ENCODE measurements around the gene HSBP1L1.

The HSBP1L1 gene

DNA sequence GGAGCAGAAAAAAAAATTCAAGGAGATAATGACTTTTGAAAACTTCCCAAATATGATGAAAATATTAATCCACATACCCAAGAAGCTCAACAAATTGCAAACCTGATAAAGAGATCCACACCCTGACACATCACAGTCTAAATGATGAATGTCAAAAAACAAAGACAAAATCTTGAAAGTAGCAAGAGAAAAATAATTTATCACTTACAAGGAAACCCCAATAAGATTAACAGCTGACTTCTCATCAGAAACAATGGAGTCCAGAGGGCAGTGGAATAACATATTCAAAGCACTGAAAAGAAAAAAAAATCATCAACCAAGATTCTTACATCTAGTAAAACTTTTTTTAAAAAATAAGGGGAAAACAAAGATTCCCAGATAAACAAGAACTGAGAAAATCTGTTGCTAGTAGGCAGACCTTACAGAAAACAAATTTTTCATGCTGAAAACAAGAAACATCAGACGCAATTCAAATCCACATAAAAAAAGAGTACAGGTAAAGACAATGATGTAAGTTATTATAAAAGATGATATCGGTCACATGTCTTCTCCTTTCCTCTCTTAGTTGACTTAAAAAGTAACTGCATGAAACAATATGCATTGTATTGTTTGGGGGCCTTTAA, 34.3 kb upstream of the HSBP1L1 start:
- DNase-seq, result no peak

DNA sequence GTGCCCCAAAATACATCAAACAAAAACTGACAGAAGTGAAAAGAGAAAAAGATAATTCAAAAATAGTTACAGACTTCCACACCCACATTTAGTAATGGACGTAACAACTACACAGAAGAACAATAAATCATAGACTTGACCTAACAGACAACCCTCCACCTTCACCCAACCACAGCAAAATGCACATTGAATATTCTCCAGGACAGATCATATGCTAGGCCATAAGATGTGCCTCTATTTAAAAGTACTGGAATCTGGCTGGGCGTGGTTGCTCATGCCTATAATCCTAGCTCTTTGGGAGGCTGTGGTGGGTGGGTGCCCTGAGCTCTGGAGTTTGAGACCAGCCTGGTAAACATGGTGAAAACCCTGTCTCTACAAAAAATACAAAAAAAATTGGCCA, 33.0 kb upstream of the HSBP1L1 start:
- DNase-seq, result no peak

DNA sequence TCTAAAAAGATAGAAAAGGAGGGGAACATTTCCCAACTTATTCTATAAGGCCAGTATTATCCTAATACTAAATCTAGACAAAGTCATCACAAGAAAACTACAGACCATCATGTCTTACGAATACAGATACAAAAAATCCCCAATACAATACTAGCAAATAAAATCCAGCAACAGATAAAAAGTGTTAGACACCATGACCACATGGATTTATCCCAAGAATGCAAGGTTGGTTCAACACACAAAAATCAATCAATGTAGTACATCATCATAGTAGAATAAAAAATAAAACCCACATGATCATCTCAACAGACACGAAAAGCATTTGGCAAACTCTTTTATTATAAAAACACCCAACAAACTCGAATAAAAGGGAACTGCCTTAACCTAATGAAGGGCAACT, 31.5 kb upstream of the HSBP1L1 start:
- no peak for DNase-seq

DNA sequence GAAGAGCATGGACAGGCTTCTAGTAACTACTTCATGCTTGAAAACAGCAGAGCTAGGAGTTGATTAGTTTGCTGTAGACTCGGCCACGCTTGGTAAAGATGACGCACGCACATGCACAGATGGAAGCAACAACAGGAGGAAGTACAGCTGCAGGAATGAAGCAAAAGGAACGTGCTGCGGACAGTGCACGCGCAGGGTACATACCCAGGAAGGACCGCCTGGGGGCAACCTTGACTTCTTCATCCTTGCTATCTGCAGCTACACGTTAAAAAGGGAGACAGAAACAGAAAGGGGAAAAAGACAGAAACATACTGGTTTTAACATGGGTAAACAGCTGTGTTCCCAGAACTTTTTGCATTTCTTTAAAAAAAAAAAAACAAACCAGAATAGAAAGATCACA, 30.7 kb upstream of the HSBP1L1 start:
- no peak for DNase-seq

DNA sequence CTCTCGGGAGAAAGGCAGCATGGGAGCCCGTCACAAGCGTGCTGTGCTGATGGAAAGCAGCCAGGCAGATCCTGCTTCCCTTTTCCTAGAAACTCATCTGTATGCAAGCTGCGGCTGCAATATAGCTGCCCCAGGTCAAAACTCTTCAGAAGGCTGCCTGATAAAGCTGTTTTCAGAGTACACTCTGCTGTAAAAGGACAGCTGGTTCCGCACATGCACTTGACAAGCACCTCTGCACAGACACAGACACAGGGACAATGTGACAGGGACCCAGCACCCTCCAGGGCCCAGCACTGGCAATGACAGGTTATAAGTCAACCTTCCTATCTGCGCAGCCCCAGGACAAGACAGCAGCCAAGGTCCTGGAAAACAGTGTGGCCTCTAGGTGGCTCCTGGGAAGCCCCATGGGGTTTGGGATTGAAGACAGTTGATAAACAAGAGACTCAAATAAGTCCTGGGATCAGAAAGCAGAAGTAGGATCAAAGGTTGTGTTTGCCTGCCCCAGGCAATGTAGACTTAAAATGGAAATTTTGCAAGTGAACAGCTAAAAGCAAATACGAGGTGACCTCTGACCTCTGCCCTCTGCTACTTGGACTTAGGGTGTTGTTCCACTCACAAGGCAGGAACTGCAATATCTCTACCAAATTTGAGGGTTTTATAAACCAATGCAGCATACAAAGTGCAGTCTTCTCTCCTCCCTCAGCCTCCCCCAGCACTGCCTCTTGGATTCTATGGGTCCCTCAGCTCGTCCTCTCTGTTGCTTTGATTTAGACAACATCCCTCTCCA, 29.9 kb upstream of the HSBP1L1 start:
- no peak for DNase-seq

DNA sequence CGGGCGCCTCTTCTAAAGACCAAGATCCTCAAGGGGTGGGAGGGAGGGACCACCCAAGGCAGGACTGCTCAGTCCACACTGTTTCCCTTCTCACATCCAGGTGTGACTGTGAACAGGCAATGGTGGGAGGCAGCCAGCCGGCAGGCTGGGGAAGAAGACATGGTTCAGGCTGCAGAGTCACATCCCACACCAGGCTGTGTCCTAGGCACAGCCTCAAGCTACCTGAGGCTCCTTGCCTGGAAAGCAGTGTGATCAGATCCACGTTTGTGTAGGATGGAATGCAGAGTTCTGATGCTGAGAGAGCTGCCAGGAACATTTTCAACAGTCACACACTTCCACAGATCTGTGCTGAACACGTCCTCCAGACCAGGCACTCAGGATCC, 29.4 kb upstream of the HSBP1L1 start:
- DNase-seq, result no peak

DNA sequence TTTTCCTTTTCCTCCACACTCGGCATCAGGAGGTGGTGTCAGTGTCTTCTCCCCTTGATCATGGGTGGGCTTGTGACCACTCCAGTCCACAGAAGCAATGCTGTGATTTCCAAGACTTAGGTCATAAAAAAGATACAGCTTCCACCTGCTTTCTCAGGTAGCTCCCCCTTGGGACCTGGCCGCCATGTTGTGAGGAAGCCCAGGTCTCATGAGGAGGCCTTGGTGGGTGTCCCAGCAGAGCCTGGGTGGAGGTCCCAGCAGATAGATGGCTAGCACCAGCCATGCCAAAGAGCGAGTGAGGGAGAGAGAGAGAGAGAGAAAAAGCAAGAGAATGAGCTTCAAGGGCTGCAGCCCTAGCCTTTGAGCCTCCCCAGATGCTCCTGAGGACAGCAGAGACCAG, 28.9 kb upstream of the HSBP1L1 start:
- no peak for DNase-seq

DNA sequence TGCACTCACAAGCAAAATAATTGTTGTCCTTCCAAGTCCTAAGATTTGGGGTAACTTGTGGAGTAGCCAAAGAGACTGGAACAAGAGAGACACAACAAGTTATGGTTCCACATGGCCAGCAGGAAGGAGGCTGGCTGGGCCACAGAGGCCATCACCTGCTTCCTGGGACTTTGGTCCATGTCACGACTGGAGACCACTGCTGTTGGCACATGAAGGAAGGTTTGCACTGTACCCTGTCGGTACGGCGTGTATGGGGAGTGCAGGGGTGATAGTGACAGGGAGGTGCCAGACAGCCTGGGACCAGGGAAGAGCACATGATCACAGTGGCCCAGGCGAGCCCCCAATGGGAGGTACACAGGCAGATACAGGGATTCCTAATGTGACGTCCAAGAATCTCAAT, 28.5 kb upstream of the HSBP1L1 start:
- DNase-seq, result no peak

DNA sequence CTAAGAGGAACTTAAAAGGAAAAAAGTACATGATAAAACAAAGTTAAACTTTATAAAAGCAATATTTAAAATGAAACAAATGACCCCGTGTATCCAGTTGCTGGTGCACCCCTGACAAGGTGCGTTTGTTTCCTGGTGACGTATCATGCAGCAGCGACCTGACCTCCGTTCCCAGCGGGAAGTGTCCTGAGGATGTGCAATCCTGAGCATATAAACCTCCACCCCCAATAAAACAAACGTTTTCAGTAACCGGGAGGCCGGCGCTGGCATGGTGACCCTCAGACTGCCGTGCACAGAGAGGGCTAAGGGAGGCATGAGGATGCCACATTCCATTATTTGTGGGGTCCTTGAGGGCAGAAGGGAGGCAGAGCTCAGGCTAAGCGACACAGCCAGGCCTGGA, 27.8 kb upstream of the HSBP1L1 start:
- DNase-seq, result no peak

DNA sequence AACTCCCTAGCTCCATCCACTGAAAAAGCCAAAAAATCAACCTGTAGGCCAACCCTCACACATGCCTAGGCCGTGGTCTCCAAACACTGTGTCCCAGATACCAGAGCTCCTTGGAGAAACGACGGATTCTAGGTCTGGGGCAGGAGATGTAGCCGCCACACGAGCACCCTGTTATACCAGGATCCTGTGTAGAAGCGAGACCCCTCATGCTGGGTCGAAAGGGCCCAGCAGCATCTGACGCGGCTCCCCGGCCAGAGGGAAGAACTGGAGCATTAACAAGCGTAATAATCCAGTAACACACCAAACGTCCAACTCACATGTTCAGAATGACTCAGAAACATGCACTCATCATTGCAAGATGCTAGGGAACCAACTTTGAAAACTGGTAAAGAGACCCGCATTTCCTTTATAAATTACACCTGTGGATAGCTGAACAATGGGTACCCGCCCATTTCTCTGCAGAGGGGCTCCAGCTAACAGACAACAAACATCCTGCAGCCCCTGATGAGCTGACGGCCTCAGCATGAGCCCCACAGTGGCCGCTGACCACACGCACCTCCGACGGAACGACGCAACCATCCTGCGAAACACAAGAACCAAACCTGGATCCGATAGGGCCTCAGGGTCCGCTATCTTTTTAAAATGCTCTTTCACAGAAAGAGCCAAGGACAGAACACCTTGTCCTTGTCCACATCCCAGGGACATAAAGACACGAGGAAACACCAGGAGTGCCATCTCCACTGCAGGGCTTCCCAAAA, 27.2 kb upstream of the HSBP1L1 start:
- no peak for DNase-seq

DNA sequence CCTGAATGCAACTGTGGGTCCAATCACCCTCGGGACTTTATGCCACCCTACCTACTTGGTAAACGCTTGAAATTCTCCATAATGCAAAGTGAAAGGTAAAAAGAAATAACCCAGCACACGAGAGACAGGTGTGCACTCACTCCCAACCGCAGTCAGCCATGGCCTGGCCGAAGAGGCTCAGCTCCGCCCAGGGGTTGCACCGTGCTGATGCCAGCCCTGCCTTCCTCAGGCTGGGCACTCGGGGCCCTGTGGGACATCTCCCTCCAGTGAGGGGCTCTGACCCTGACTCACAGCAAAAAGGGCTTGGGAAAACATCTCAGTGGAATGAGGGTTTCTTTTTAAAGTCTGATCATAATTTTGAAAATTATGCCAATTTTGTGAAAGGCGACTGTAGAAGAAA, 26.2 kb upstream of the HSBP1L1 start:
- no peak for DNase-seq

DNA sequence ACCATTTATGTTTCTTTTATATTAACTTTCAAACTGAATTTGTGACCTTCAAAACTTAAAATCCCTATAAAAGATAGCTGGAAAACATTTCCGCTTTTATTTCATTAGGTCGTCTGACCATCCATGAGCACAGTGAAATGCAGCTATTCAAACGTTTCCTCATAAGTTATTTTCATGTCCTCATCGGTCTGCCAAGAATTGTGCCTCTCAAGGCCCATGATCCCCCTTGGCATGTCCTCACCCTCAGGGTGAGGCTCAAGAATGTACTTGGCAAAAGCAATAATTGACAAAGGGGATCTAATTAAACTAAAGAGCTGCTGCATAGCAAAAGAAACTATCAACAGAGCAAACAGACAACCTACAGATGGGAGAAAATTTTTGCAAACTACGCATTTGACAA, 25.3 kb upstream of the HSBP1L1 start:
- no peak for DNase-seq

DNA sequence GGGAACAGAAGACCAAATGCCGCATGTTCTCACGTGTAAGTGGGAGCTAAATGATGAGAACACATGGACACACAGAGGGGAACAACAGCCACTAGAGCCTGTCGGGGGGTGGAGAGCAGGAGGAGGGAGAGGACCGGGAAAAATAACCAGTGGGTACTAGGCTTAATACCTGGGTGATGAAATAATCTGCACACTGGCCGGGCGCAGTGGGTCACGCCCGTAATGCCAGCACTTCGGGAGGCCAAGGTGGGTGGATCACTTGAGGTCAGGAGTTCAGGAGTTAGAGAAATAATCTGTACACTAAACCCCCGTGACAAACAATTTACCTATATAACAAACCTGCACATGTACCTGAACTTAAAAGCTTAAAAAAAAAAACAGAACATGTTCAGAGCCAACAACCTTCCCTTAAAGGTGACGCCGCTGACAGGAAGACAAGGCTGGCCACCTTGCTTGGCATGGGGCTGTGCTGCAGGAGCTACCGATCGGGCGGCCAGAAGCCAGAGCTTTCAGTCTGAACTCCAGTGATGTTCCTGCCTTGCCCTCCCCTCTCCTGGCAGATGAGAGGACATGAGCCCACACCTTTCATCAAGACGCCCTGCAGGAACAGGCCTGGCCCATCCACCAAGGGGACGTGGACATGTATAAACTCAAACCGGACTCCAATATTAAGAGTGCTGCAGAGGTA, 24.2 kb upstream of the HSBP1L1 start:
- no peak for DNase-seq

DNA sequence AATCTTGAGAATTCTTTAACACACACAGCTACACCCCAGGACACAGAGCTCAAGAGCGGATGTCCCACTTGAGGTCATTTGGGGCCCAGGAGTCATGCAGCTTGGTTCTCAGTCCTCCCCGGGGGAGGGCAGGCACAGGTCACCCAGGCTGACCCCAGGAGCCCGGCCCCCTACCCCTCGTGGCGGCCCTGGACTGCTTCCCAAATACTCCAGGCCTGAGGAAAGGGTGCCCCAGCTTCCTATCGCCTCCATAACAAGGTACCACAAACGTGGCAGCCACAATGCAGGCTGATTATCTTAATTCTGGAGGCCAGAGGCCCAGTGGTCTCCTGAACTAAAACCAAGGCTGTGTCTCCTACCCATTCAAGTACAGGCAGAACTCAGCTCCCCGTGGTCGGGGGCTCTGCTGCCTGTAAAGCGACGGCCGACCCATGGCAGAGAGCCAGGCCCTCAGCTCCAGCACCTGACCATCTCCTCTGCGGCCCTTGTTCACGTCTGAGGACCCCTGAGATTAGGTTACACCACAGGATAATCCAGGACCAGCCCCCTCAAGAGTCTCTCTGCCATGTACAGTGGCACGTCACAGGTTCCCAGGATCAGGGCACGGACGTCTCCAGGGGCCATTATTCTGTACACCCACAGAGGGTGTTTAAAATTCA, 23.5 kb upstream of the HSBP1L1 start:
- no peak for DNase-seq

DNA sequence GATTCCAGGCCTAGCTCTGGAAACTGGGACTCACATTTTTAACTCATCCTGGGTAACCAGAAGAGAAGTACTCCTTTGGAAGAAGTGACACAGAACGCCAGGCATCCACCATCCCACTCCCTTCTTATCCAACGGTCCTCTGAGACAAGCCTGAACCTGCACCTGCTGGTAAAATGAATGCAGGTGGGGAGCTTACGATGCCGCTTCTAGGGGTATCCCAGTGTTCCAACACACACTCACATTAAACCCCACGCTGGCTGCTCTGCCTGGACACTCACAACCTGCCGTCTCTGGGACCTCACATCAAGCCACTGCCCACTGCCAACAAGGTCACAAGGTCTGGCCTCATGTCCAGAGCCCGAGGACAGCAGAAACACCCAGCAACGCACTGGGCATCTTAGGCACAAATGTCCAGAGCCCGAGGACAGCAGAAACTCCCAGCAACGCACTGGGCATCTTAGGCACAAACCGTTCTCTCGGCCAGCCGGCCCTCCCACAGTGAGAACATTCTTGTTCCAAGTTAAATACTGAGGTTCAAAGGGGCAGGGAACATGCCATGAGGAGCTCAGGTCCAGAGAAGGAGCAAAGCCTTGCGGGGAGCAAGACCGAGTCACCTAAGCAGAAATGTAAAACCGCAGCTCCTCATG, 22.8 kb upstream of the HSBP1L1 start:
- DNase-seq, result no peak

DNA sequence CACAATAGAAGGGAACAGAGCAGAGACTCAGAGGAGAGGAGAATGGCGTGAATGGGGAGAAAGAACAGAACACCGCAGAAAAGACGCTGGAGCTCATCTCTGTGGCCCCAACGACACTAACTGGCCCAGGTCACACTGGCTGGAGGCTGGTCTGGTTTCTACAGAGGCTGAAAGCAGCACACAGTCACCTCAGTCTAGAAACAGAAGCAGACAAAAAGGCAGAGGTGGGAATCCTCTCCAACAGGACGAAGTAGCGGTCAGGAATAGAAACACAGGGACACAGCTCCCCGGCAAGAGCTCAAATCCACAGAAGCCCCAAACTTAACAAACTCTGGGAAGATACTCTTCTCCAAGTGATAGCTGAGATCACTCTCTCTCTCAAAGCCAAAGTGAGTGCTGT, 22.2 kb upstream of the HSBP1L1 start:
- no peak for DNase-seq

DNA sequence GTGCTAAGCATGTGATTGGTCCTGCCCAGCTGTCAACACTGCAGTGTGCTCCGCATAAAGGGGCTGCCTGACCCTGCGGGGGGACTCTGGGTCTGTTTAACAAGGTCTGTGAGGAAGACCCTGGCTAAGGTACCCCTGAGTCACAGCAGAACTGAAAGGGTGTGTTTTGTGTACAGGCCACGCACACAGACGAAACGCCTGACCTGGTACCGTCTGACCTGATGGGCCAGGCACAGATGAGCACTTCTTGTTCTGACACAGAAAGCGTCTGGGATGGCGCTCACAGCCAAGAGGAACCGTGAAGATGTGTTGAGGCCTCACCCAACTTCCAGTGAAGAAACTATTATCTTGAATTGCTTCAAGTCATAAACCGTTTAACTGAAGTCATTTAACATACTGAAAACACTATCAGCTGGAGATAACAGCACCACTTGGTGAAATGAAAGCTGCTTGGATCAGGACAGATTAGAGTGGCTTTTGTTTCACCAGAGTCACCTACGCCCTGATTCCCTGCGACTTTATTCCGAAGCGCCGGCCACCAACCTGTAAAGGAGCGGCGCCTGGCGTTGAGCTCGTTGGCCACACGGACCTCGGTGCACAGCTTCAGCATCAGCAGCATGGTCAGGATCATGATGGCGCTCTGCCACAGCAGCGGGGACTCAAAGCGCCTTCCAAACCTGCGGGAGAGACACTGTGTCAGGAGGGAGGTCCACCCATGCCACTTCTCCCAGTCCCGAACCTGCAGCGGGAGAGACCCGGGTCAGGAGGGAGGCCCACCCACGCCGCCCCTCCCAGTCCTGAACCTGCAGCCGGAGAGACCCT, 21.4 kb upstream of the HSBP1L1 start:
- DNase-seq, result no peak

DNA sequence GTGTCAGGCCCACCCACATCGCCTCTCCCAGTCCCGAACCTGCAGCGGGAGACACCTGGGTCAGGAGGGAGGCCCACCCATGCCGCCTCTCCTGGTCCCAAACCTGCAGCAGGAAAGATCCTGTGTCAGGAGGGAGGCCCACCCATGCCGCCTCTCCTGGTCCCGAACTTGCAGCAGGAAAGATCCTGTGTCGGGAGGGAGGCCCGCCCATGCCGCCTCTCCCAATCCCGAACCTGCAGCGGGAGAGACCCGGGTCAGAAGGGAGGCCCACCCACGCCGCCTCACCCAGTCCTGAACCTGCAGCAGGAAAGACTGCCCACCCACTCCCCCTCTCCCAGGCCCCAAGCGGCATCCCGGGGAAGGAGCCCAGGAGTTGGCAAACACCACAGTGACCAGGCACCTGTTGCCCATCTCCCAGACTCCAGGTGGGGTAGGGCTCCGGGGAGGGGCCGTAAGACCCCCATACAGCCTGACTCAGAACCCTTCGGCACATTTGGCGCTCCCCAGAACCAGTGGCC, 20.8 kb upstream of the HSBP1L1 start:
- DNase-seq, result no peak

DNA sequence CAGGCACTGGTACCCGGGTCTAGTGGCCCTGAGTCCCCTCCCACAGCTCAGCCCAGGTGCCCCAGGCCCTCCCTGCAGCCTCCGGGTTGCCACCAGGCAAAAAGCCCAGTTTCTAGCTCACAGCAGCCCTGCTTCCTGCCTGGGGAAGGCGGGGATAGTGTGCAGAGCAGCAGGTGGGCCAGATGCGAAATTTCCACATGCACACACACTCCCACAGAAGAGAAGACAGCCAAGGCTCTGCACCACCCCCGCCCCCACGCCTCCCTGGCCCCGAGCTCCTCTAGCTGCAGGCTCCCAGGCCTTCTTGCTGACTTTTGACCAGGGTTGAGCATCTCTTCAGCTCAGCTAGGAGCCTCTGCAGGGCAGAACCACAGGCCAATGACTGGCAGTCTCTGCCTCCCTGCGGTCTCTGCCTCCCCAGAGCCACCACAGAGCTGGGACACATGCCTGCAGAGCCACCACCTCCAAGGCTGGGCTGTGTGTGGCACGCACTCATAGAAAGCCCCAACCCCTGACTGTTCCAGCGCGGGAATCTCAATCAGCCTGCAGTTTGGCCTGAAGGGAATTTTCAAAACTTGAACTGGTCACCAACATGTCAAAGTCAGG, 20.2 kb upstream of the HSBP1L1 start:
- DNase-seq, result peak; percentile 49

DNA sequence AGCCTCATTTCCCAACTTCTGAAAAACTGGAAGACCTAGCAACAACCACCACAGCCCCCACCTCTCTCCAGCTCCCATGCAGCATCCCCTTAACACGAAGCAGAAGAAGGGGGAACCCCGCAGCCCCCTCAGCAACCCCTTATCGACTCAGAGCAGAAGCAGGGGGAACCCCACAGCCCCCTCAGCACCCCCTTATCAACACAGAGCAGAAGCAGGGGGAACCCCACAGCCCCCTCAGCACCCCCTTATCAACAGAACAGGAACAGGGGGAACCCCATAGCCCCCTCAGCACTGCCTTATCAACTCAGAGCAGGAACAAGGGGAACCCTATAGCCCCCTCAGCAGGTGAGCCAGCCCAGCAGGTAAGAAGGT, 19.7 kb upstream of the HSBP1L1 start:
- DNase-seq, result no peak
